ENCODE data around the gene KRTAP16-1. TPM values are rescaled to one million over a fixed set of nuclear protein-coding genes. Genes with fewer than 3 reads are reported as not detected.

Gene KRTAP16-1
- total RNA-seq, 2 donors from 2014 or later, result not detected

GRCh38 chr17:41263212-41263611, 45.9 kb downstream of the KRTAP16-1 start:
- intact Hi-C loops (cut with DNase I), result no loop called here
- Histone ChIP-seq H3K36me3 (replicated peaks in 1 of 2; ENCODE audit: insufficient read depth in 1 of 2, low read depth in 2 of 2) (no peaks in the 10 kb centered on the region), H3K27me3 (no peaks in the 10 kb centered on the region), H3K4me3 (no peak overlapping the region), H3K27ac (no peak overlapping the region), H3K9me3 (no peaks in the 10 kb centered on the region), H3K4me1 (no peaks in the 10 kb centered on the region)
- DNase-seq (no peak), ATAC-seq (no peak)
- no peak for TF ChIP-seq POLR2A (IDR thresholded peaks at IDR 0.05)
- TF ChIP-seq CTCF (IDR thresholded peaks at IDR 0.05), result no peak
- WGBS, 2 donors, result 48 to 49% methylated on average over 2 of the region's 2 CpGs

DNA sequence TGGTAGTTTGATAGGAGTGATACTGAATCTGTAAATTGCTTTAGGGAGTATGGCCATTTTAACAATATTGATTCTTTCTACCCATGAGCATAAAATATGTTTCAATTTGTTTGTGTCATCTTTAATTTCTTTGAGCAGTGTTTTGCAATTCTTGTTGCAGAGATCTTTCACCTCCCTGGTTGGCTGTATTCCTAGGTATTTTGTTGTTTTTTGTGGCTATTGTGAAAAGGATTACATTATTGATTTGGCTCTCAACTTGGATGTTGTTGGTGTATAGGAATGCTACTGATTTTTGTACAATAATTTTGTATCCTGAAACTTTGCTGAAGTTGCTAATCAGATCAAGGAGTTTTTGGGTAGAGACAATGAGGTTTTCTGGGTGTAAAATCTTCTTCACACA, 50.7 kb downstream of the KRTAP16-1 start:
- TF ChIP-seq CTCF (IDR thresholded peaks at IDR 0.05), result no peak
- no peak for TF ChIP-seq POLR2A (IDR thresholded peaks at IDR 0.05)
- ATAC-seq (no peak), DNase-seq (no peak)
- Histone ChIP-seq H3K27ac (no peak overlapping the region), H3K4me1 (no peaks in the 10 kb centered on the region), H3K27me3 (no peaks in the 10 kb centered on the region), H3K36me3 (replicated peaks in 1 of 2; ENCODE audit: insufficient read depth in 1 of 2, low read depth in 2 of 2) (no peaks in the 10 kb centered on the region), H3K9me3 (no peaks in the 10 kb centered on the region), H3K4me3 (no peak overlapping the region)
- intact Hi-C loops (cut with DNase I), result no loop called here

Small RNA genes lying within 50 kb of the gene (small RNA-seq; reads per million reads assigned to genes)
- gene KRTAP9-10P, result not detected

Other genes starting within 250 kb of the KRTAP16-1 start
- not detected for gene KRTAP2-3, start 249.2 kb downstream of the KRTAP16-1 start, total RNA-seq
- not detected for gene KRTAP2-4, start 243.4 kb downstream of the KRTAP16-1 start, total RNA-seq
- gene KRTAP4-7, start 225.2 kb downstream of the KRTAP16-1 start, total RNA-seq, result not detected
- gene KRTAP4-8, start 211.2 kb downstream of the KRTAP16-1 start, total RNA-seq, result not detected
- not detected for gene KRTAP4-16, start 207.1 kb downstream of the KRTAP16-1 start, total RNA-seq
- gene KRTAP4-9, start 203.9 kb downstream of the KRTAP16-1 start, total RNA-seq, result not detected
- gene KRTAP4-11, start 190.9 kb downstream of the KRTAP16-1 start, total RNA-seq, result not detected
- not detected for gene KRTAP4-12, start 185.1 kb downstream of the KRTAP16-1 start, total RNA-seq
- not detected for gene KRTAP4-6, start 168.8 kb downstream of the KRTAP16-1 start, total RNA-seq
- gene KRTAP4-5, start 159.5 kb downstream of the KRTAP16-1 start, total RNA-seq, result not detected
- gene KRTAP4-4, start 148.6 kb downstream of the KRTAP16-1 start, total RNA-seq, result not detected
- gene KRTAP4-3, start 141.1 kb downstream of the KRTAP16-1 start, total RNA-seq, result not detected
- not detected for gene KRTAP4-2, start 131.1 kb downstream of the KRTAP16-1 start, total RNA-seq
- gene KRTAP4-1, start 124.4 kb downstream of the KRTAP16-1 start, total RNA-seq, result not detected
- gene KRTAP9-1, start 119.4 kb downstream of the KRTAP16-1 start, total RNA-seq, result not detected
- not detected for gene KRTAP9-2, start 82.7 kb downstream of the KRTAP16-1 start, total RNA-seq
- gene KRTAP9-3, start 76.9 kb downstream of the KRTAP16-1 start, total RNA-seq, result not detected
- not detected for gene KRTAP9-8, start 71.3 kb downstream of the KRTAP16-1 start, total RNA-seq
- not detected for gene KRTAP9-4, start 59.6 kb downstream of the KRTAP16-1 start, total RNA-seq
- not detected for gene KRTAP9-9, start 53.9 kb downstream of the KRTAP16-1 start, total RNA-seq
- gene KRTAP9-6, start 43.9 kb downstream of the KRTAP16-1 start, total RNA-seq, result not detected
- not detected for gene KRTAP9-7, start 33.6 kb downstream of the KRTAP16-1 start, total RNA-seq
- gene KRTAP29-1, start 6.5 kb downstream of the KRTAP16-1 start, total RNA-seq, result not detected
- gene KRTAP17-1, start 6.4 kb upstream of the KRTAP16-1 start, total RNA-seq, result not detected
- gene KRT33A, start 41.5 kb upstream of the KRTAP16-1 start, total RNA-seq, result not detected
- gene KRT33B, start 60.5 kb upstream of the KRTAP16-1 start, total RNA-seq, result not detected
- gene KRT34, start 73.0 kb upstream of the KRTAP16-1 start, total RNA-seq, result not detected
- gene KRT31, start 88.3 kb upstream of the KRTAP16-1 start, total RNA-seq, result not detected
- not detected for gene KRT37, start 115.3 kb upstream of the KRTAP16-1 start, total RNA-seq
- gene KRT38, start 131.7 kb upstream of the KRTAP16-1 start, total RNA-seq, result not detected
- gene KRT32, start 158.1 kb upstream of the KRTAP16-1 start, total RNA-seq, result not detected
- not detected for gene KRT35, start 171.8 kb upstream of the KRTAP16-1 start, total RNA-seq
- gene KRT36, start 180.6 kb upstream of the KRTAP16-1 start, total RNA-seq, result not detected
- not detected for gene KRT13, start 196.3 kb upstream of the KRTAP16-1 start, total RNA-seq
- gene KRT15, start 209.6 kb upstream of the KRTAP16-1 start, total RNA-seq, result under 1 TPM in 1 of 2 donors, not detected in 1; 0.52 TPM
- 100 to 1,000 TPM in 1 of 2 donors, 10 to 100 TPM in 1; 77.5 to 121 TPM for gene KRT19, start 219.0 kb upstream of the KRTAP16-1 start, total RNA-seq

Measured in body of pancreas (tissue), 4 donors.